Activated CD4-positive, alpha-beta T cell treated with anti-CD3 and anti-CD28 coated beads for 24 hours (primary cell): Measurements from ENCODE around the gene LIMS2.

Experiments
- DNase-seq, 2 donors: peaks; one replicate each; pipeline ENCODE4 v3.0.0-alpha.2; 2020; ENCODE audit warnings: low read depth in 2 of 2

The LIMS2 gene

DNA sequence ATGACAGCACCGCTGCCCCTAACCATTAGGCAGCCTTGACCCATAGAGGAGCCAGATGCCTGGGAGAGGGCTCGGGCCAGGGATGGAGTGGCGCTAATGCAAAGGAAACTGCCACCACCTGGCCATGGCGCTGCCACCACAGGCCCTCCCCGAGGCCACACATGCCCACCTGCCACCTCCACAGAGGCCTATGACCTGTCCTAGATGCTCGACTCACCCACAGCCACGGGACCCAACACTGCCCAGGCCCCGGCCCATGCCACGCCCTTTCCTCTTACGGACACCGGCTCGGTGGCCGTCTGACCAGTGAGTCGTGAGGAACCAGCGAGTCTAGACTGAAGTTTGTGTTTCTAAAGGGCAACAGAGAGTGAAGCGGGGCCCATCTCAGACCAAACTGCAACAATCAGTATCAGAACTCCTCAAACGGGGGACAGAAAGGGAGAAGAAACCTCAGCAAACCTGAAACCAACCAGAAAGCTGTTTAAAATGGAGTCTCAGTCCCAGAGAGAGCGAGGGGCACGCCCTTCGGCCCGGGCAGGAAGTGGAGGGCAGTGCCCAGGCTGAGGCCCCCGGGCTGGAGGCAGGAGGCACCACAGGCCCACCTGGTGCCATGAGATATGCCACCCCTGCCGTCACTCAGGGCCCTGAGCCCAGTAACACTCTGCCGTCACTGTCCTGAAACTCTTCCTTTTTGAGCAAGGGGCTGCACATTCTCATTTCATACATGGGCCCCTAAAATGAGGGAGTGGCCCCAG lies 28.7 kb downstream of the LIMS2 start:
- no peak for DNase-seq

DNA sequence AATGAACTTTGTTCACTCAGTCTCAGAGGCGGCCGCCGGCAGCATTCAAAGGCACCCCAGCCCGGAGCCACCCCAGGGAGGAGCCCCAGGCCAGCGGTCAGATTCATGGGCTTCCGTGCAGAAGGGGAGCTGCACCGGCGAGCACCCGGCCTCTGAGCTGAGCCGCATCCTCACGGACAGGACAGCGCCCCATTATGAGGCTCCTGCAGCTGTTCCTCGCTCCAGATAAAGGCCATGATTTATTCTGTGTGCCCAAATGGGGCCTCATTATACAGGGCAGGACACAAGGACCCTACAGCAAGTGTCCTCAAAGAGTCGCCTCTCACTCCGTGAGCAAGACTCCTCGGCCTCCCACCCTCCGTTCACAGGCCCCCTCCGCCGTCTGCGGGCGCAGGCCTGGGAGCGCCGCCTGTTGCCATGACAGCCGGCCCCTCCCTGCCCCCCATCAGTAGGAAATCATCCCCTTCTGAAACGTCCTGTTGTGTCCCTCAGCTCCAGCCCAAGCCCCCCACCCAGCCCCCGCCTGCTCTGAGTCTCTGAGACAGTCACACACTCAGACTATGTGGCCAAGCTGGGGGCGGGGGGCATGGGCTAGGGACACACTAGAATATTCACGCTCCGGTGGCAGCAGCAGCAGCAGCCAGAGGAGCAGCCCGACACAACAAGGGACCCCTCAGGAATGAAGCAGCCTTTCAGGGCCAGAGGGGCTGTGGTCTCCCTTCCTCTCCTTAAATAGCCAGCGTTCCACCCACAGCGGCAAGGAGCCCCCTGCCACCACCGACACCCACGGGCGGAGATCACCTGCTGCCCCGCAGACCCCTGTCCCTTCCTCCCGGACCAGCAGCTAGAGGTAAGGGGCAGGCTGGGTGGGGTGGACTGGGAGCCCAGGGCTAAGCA lies 29.7 kb downstream of the LIMS2 start, which contains the start of gene GPR17:
Gene GPR17, plus strand, starts transcription at position 759 of the 897 bp plus-strand sequence. CDS start 4,583 bp downstream, outside the sequence.
- DNase-seq = no peak

DNA sequence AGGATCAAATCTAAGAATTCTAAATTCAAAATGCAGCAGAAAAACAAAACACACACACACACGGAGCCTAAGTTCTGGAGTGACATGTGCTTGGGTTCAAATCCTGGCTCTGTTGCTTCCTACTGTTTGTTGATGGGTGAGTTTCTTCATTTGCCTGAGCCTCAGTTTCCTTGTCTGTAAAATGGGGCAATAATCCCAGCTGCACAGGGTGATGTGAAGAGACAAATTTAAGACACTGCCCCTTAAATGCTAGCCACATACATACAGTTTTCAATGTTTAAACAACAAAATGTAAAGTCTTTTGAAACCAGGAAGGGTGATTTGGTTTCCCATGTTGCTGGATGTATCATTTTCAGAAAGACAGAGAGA lies 30.3 kb downstream of the LIMS2 start:
- no peak for DNase-seq

DNA sequence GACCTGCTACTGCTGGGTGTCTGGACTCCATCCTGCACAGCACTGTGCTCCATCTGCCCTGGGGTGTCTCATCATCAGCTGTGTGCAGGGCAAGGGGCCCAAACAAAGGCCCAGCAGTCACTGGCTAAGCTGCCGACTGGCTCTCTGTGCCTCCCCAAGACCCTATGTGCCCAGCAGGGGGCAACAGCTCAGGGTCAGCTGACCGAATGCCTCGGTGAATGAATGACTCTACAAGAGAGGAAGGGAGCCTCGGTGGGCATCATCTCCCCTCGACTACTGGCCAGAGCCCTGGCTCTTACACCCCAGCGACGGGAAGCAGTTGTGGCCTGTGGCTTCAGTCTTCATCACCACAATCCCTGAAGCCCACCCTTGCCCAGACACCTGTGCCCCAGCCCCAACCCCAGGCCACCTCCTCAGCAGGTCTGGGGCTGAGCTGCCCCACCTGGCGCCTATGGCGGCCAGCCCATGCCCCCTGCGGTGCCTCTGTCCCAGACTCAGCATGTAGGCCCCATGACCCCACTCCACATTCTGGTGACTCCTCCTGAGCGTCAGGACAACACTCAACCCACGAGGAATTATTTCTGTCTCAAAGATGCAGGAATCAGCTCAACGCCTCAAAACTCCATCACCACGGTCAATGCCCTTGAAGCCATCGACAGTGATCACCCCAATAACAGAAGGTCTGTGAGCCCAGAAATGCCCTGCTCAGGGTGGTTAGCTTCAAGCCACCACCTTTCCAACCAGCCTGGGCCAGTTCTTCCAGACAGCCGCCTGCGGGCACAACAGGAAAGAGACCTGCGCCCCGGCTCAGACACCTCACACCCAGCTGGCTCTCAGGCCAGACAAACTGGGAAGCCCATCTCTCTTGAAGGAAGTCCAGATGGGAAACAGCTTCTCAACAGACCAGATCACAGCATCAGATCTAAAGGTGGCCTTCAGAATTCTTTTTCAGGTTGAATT lies 31.0 kb downstream of the LIMS2 start:
- DNase-seq = no peak

DNA sequence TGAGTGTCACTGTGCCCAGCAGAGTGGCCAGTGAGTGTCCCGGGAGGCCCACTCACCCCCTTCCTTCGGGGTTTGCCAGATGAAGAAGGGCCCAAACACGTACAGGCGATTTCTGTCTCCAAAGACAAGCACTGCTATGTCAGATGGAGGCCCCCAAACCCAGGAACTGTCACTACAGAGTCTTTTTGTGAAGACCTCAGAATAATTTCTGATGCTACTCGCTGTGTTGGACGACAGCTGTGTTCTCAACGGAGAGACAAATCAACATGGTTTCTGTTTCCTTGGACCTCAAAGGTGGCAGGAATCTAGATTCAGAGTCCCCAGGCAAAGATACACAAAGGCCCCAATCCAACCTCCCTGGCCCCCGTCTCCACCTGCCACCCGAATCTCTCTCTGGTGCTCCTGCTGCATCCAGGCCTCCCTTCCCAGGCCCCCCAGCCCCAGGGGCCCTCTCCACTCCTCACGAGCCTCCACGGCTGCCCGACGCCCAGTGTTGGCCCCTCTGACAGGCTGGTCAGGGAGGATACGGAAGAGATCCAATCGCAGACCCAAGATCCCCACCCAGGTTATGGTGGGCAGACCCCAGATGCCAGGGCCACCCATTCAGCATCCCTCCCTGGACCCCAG lies 31.8 kb downstream of the LIMS2 start:
- DNase-seq = no peak

DNA sequence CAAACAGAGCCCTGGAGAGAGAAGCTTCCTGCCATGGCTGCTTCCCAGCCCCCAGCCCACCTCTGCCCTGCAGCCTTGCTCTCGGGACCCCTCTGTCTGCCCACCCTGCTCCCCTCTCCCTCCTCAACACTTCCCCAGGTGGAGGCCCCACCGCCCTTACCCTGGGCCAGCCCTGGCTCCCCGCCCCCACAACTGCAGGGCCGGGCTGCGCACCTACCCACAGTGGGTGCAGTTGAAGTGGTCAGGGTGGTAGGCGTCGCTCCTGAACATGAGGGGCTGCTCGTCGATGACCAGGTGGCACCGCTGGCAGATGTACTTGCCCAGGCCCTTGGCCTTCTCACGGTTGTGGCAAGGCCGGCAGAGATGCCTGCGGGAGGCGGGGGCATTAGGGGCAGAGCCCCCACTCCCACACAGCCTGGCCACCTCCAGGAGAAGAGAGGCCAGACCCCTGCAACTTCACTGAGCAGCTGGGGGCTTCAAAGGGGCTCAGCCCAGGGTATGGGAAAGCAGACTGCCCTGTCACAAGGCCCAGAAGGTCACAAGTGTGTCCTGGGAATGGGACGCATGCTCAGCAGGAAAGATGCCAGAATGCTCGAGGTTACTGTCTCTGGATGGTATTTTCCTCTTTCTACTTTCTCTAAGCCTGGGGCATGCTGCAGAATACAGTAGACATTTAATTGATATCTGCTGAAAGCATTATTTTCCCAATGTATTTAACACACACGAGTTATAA lies 32.5 kb downstream of the LIMS2 start:
- DNase-seq = no peak

DNA sequence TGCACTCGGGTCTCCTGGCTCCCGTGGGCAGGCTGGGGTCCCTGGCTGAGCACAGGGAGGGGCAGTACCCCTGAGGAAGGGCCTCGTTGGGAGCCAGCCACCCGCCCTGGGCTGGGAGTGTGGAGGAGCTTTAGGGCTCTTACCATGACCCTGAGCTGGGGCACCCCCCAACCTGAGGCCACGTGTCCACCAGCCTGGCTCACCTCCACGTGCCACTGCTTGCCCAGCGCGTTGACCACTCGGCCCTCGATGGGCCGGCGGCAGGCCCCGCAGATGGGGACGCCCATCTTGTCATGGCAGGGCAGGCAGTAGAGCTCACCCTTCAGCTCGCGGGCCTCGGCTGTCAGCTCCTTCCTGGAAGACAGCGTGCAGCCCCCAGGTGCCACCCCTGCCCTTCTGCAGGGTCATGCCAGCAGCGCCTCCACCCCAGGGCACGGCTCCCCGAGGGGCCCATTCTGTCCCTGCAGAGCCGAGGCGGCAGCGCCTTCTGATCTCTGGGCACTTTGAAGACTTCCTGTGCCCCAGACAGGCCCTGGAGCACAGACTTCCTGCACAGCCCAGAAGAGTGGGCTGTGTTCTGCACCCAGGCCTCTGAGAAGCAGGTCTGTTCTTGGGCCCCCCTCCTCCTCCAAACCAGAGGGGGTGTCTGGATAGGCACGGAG lies 33.4 kb downstream of the LIMS2 start:
- DNase-seq = no peak

DNA sequence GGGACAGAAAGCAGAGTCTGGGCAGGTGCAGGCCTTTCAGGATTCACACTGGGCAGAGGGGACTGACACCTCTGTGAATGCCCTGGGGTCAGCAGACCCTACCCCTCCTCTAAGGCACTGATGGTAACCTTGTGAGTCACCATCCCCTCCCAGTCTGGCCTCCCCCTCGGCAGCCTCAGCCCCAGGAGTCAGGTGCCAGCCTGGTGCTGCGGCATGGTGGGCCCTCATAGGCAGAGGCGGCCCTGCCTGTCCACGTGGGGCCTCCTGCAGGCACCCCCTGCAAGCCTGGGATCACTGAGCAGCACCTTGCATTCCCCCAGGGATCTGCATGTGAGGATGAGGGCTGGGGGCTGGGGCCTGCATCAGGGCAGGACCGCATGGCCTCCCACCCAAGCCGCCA lies 34.2 kb downstream of the LIMS2 start:
- no peak for DNase-seq

DNA sequence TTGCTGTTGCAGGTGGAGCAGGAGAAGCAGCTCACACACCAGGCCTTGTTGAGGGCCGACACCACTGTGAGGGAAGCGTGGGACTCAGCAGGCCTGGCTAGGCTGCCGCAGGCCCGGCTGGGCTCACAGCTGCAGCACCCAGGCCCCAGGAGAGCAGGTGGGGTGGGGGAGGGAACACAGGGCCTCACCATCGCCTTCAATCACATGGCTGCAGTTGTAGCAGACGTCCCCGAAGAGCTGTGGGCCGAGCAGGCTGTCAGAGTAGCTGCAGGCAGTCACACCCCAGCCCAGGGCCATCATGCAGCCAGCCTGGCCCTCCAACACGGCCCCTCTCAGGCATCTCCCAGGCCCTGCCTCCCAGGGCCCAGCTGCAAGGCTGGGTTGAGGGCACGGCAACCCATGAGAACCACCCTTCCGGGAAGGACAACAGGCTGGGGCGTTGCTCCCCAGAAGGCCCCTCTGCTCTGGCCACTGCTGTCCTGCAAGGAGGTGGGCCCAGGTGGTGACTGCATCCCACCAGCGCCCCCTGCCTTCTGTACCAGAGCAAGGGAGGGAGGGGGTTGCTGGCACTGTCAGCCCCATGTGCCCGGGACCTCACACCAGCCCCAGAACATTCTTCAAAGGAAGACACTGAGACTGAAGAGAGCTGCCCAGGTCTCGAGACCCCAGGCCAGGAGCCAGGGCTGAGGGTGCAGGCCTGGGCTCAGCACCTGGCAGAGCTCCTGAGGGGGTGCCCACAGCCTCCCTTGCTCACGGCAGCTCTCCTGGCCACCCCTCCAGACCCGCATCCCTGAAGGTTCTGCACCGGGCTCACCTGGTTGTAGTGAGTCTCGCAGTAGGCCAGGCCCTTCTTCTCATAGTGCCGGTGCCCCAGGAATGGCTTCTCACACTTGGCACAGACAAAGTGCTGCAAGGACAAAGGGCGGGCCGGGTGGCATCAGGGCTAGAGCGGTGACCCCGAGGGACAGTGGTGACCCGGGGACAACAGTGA lies 35.0 kb downstream of the LIMS2 start:
- no peak for DNase-seq

DNA sequence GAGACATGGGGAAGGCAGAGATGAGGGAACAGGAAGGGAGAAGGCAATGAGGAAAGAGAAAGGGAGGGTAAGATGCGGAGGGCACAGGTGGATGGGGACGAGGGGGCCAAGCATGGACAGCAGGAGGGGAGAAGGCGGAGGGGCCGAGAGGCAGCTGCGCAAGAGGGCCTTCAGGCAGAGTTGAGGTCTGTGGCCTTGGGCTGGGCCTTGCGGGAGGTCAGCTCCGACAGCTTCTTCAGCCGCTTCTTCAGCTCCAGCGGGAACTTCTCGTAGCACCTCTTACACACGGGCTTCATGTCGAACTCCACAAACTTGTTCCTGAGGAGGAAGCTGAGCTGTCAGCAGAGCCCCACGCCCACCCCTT lies 36.2 kb downstream of the LIMS2 start:
- DNase-seq = no peak

DNA sequence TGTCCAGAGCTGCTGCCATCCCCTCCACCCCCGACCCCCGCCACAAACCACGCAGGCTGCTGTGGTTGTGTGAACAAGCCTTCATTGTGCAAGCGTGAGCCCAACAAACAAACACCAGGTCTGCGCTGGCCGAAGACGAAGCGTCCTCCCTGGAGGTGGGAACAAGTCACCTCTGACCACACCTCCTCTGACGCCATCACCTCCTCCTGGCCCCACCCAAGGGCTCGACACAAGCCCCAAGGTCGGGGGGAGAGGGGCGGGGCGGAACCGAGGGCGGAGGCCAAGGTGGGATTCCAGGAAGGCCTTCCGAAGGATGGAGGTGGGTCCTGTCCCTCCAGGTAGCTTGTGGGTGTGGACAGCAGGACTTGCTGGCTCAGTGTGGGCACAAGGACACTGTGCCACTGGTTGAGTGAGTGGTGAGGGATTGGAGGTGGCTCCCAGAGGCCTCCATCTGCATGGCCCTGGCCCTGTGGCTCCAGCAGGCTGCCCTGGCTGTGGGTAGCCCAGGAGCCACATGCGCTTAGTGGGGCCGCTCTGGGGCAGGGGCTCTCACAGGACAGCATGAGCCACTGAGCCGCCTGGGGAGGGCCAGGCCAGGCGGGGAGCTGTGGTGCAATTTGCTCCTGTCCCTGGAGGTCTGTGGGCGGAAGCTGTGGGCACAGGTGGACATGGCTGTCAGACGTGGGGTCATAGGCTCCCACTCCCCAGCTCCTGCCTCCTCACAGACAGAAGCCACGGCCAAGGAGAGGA lies 36.8 kb downstream of the LIMS2 start:
- DNase-seq = no peak

DNA sequence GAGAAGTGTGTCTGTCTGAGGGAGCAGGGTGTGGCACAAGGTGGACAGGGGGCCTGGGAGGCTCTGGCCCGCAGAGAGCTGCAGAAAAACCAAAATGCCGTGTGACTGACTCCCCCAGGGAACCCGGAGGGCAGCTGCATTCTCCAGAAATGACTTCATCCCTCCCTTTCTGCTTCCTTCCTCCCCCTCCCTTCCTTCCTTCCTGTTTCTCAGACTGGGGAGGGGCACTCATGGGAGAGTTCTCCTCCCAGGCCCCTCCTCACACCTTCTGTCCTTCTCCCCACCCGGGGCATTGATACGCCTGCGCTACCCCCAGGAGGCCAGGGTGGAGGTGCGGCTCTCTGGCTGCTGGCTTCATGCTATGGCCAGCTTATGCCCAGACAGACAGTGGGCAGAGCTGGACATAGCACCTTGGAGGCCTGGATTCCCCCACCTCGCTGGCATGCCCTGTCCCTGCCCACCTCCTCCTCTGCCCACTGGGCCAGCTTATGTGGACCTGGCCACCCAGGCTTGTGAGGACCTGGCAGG lies 37.5 kb downstream of the LIMS2 start:
- no peak for DNase-seq

DNA sequence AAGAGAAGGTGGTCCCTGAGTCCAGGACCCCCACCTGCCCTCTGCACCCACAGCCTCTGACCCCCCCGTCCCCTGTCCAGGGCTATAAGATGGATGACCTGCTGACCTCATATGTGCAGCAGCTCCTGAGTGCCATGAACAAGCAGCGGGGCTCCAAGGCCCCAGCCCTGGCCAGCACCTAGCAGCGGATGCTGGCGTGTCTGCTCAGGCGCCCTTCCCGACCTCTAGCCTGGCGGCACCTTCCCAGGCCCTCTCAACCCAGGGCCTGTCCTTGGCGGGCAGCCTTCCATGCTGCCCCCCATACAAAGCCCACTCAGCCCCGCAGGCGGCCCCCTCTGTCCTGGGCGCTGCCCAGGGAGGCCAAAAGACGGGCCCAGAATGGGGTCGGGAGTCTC lies 38.1 kb downstream of the LIMS2 start:
- DNase-seq = no peak

DNA sequence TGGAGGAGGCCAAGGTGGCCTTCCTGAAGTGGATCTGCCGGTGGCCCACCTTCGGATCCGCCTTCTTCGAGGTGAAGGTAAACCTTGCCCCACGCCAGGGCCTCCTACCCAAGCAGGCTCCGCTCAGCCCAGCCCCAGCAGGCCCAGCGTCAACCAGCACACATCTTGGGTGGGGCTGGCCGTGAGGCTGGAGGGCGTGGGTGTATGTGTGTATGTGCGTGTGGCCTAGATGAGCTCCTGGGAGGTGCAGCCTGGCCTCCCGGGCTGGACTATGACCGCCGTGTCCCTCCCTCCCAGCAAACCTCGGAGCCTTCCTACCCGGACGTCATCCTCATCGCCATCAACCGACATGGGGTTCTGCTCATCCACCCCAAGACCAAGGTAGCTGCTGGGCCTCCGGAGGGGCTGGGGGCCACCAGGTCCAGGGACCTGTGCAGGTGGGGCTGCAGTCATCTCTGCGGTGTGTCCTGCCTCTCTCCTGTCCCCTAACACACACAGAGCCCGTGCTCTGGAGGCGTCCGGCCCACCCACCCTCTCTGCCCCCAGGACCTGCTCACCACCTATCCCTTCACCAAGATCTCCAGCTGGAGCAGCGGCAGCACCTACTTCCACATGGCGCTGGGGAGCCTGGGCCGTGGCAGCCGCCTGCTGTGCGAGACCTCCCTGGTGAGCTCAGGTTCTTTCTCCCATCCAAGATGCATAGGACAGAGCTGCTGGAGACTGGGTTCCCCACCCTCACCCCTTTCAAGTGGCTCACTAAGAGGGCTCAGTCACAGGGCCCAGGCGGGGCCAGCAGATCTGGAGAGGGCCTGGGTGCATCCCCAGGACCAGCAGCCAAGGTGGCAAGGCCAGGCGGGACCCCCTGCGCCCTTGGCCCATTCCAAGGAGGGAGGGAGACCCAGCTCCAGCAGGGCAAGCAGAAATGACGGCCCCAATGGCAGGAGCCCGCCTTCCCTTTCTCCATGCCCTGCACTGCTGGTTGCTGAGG lies 38.8 kb downstream of the LIMS2 start:
- DNase-seq = no peak

DNA sequence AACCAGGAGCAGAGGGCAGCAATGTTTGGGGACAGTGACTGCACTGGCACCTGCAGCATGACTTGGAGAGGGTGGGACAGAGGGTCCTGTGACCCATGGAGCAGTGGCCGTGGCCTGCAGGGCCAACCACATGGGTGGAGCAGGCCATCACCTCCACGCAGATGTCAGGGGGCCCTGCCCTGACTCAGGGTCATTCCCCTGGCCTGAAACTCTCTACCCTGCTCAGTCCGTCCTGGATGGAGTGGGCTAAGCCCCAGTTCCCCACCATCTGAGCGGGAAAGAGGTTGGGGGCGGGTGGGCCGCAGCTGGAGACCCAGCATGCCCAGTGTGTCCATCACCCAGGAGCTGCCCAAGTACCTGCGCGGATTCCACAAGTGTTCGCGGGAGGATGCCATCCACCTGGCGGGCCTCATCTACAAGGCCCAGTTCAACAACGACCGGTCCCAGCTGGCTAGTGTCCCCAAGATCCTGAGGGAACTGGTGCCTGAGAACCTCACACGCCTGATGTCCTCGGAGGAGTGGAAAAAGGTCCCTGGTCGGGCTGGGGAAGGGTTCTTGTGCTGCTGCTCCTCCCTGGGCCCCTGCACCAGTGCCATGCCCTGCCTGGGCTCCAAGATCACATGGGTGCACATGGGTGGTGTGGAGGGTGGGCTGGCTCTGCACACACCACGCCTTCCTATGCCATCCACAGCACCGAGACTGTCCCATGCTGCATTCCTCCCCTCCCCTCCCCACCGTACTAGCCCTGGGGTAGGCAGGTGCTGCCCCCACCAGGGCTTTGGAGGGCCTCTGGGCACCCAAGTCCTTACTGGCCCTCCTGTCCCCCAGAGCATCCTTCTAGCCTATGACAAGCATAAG lies 39.7 kb downstream of the LIMS2 start:
- DNase-seq = no peak
